ENCODE results near the gene CFAP99.

The CFAP99 gene

GRCh38 chr4:2487632-2488031, 68.9 kb downstream of the CFAP99 start:
- TF ChIP-seq CTCF (IDR thresholded peaks at IDR 0.05): no peak

GRCh38 chr4:2489081-2489805, 70.5 kb downstream of the CFAP99 start:
- no peak for TF ChIP-seq CTCF (IDR thresholded peaks at IDR 0.05)

- TF ChIP-seq CTCF (IDR thresholded peaks at IDR 0.05): no peak
These were observed 71.2 kb downstream of the CFAP99 start for GRCh38 chr4:2489841-2490552.

GRCh38 chr4:2492970-2493369, 74.2 kb downstream of the CFAP99 start:
- TF ChIP-seq CTCF (IDR thresholded peaks at IDR 0.05): no peak

- no peak for TF ChIP-seq CTCF (IDR thresholded peaks at IDR 0.05)
These were observed 76.2 kb downstream of the CFAP99 start for GRCh38 chr4:2494992-2495391.

- TF ChIP-seq CTCF (IDR thresholded peaks at IDR 0.05): no peak
These were observed 78.6 kb downstream of the CFAP99 start for GRCh38 chr4:2497324-2497723.

- TF ChIP-seq CTCF (IDR thresholded peaks at IDR 0.05): no peak
These were observed 79.2 kb downstream of the CFAP99 start for GRCh38 chr4:2497931-2498330.

Measured in LNCAP (cell line).